Activated T-cell treated with anti-CD3 and anti-CD28 coated beads, Interleukin-2, amount 50 U/mL, for 1 hour (primary cell): ENCODE data around the gene SLC35A5.

Experiments used
- DNase-seq: peaks from one replicate; pipeline ENCODE4 v3.0.0-alpha.2; 2020

The SLC35A5 gene

GRCh38 chr3:112627919-112628466 is 66.1 kb downstream of the SLC35A5 start:
- no peak for DNase-seq

- no peak for DNase-seq
Observed at GRCh38 chr3:112629425-112629824, 67.6 kb downstream of the SLC35A5 start.

DNA sequence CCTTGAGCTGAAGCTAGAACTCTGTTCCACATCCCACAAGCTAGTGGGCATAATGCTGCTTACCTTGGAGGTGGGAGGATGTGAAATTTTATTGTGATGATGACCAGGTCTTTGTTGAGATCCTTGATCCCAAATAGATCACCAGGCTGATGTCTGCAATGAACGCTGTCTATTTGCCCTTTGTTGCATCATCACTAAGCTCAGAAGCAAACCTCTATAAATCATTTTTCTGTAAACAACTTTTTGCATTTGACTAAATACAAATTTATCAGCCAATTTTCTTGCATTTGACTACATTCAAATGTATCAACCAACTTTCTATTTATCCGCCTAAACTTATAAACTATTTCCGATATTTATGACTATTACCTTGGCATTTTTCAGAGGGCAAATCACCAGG is 69.4 kb downstream of the SLC35A5 start:
- DNase-seq, result no peak

- no peak for DNase-seq
Observed at GRCh38 chr3:112632596-112632995, 70.8 kb downstream of the SLC35A5 start.

DNA sequence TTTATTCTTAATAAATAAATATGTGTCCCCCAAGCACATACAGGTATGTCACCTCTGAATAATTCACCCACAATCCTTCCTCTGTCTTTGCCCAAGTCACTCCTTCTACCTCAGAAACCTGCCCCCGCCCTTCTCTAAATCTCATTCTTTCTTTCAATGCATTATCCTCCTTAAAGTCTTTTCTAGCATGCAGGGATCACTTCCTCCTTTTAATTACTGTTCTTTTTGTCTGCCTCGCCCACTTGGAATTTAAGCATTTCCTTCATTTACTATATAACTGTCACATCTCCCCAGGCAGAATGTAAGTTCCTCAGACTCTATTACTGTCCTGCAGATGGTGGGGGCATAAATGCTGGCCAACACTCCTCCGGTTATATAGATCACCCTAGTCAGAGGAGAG is 71.3 kb downstream of the SLC35A5 start:
- no peak for DNase-seq

- no peak for DNase-seq
Observed at GRCh38 chr3:112633757-112634156, 71.9 kb downstream of the SLC35A5 start.

GRCh38 chr3:112634786-112635541 is 73.1 kb downstream of the SLC35A5 start:
- DNase-seq, result no peak
